Stomach (tissue), 4 donors: Measurements from ENCODE around the gene NHERF1.

Source experiments
- EP300 ChIP-seq: sonication (generic); formaldehyde crosslinking; IDR thresholded peaks from one replicate; pipeline ENCODE4 v1.6.1; 2017; ENCODE audit warnings: antibody characterized with exemption
- POLR2A ChIP-seq, 4 donors: fragments of 450-650 bp; IDR thresholded peaks; one replicate each; pipeline ENCODE4 v1.6.1; 2016; ENCODE audit warnings: antibody characterized with exemption in 4 of 4, control low read depth in 2 of 4, mild to moderate bottlenecking in 1 of 4, moderate library complexity in 1 of 4
- TF ChIP-seq, protein P1 (sequence below), 7 experiments: fragments of 450-650 bp in 4 of 7; fragments of 200-600 bp in 3 of 7; sonication (generic) in 3 of 7; IDR thresholded peaks; one replicate each; pipeline ENCODE4 v1.5.1; 2016 to 2019; ENCODE audit warnings: antibody characterized with exemption in 7 of 7, control low read depth in 2 of 7, mild to moderate bottlenecking in 1 of 7

DNA sequence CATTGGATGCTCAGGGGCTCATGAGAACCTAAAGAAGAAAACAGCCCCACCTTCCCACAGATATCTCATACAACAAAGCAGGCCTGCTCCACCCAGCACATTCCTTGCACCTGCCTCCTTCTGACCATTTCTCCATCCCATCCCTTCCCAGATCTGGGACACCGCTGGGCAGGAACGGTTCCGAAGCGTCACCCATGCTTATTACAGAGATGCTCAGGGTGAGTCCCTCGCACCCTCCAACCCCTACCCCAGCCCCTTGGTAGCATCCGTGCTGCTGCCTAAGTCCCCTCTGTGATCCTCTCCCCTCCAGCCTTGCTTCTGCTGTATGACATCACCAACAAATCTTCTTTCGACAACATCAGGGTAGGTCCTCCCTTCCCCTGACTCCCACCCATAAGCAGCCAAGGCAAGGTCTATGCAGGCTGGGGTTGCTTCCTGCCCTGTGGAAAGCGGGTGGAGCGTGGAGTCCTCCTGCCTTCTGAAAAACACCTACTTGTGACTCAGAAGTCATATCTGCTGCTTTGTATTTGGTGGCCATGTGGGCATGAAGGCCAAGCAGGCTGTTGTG lies 5.4 kb upstream of the NHERF1 start:
- TF ChIP-seq, protein P1, sequence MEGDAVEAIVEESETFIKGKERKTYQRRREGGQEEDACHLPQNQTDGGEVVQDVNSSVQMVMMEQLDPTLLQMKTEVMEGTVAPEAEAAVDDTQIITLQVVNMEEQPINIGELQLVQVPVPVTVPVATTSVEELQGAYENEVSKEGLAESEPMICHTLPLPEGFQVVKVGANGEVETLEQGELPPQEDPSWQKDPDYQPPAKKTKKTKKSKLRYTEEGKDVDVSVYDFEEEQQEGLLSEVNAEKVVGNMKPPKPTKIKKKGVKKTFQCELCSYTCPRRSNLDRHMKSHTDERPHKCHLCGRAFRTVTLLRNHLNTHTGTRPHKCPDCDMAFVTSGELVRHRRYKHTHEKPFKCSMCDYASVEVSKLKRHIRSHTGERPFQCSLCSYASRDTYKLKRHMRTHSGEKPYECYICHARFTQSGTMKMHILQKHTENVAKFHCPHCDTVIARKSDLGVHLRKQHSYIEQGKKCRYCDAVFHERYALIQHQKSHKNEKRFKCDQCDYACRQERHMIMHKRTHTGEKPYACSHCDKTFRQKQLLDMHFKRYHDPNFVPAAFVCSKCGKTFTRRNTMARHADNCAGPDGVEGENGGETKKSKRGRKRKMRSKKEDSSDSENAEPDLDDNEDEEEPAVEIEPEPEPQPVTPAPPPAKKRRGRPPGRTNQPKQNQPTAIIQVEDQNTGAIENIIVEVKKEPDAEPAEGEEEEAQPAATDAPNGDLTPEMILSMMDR (IDR thresholded peaks at IDR 0.05): no peak
- TF ChIP-seq EP300 (no peak), POLR2A (IDR thresholded peaks at IDR 0.05) (no peak)
